GM12878 (cell line): ENCODE results near the gene FTO. TPM values are rescaled to one million over a fixed set of nuclear protein-coding genes. Genes with fewer than 3 reads are reported as not detected.

ENCODE experiments used
- ATAC-seq: fragments of 200-7000 bp; cut with Tn5 transposase; 3 replicates; pipeline ENCODE4 v1.9.1; 2020; ENCODE audit warnings: mild to moderate bottlenecking, moderate library complexity
- BruUV-seq: library from RNA; stranded (reverse); fragments of 400-500 nt; replicated peaks from 2 replicates; lab custom pipeline; 2021; lab: Mats Ljungman, UMichigan
- CTCF ChIA-PET: fragments of 300-600 bp; sonication (Branson Sonifier 250); formaldehyde crosslinking; extraction: SDS; loops from one replicate; lab custom pipeline; 2021; ENCODE audit warnings: inconsistent platforms; lab: Yijun Ruan, JAX
- POLR2A ChIA-PET: fragments of 350-600 bp; formaldehyde crosslinking; extraction: SDS; loops from one replicate; lab custom pipeline; 2021; ENCODE audit warnings: inconsistent platforms; lab: Charles Lee
- RAD21 ChIA-PET: fragments of 300-600 bp; sonication (Branson Sonifier 250); formaldehyde crosslinking; loops from one replicate; lab custom pipeline; 2023; ENCODE audit warnings: antibody characterized with exemption; ENCODE audit not compliant: unreplicated experiment; lab: Charles Lee
- SMC1A ChIA-PET: fragments of 300-600 bp; sonication (Branson Sonifier 250); formaldehyde crosslinking; loops from one replicate; lab custom pipeline; 2023; ENCODE audit not compliant: unreplicated experiment, uncharacterized antibody; lab: Charles Lee
- DNase-seq: peaks from one replicate; pipeline ENCODE4 v3.0.0-alpha.2; 2011; ENCODE audit warnings: low read depth, low spot score
- FAIRE-seq: peaks from 3 replicates; lab custom pipeline; 2011; peaks lifted over from hg19 to GRCh38; lab: Jason Lieb, UNC
- H2AFZ ChIP-seq: 2 replicates; pipeline ENCODE4 v1.6.0; 2011; ENCODE audit warnings: low read depth, low read length, control low read depth; ENCODE audit not compliant: control insufficient read depth
- H3K27ac ChIP-seq: 2 replicates; pipeline ENCODE4 v1.5.1; 2011; ENCODE audit warnings: control low read depth; ENCODE audit not compliant: control insufficient read depth, insufficient read depth
- H3K27me3 ChIP-seq, 2 experiments: replicated peaks in 1 of 2; 2 replicates each; pipeline versions ENCODE4 v1.6.0 to v1.6.1; 2011; ENCODE audit warnings: low read length in 1 of 2; ENCODE audit not compliant: control insufficient read depth in 2 of 2, insufficient read depth in 2 of 2
- H3K36me3 ChIP-seq, 2 experiments: 2 replicates each; pipeline ENCODE4 v1.5.1; 2011; ENCODE audit warnings: low read length in 1 of 2; ENCODE audit not compliant: control insufficient read depth in 2 of 2, insufficient read depth in 2 of 2
- H3K4me1 ChIP-seq: 2 replicates; pipeline ENCODE4 v1.6.1; 2011; ENCODE audit warnings: mild to moderate bottlenecking, low read length, moderate library complexity, mixed read lengths; ENCODE audit not compliant: control insufficient read depth, insufficient read depth
- H3K4me2 ChIP-seq: 2 replicates; pipeline ENCODE4 v1.6.0; 2011; ENCODE audit warnings: control low read depth; ENCODE audit not compliant: control insufficient read depth, insufficient read depth
- H3K4me3 ChIP-seq: fragments of 200-600 bp; sonication (generic); 2 replicates; pipeline ENCODE4 v1.5.1; 2016
- H3K79me2 ChIP-seq: 2 replicates; pipeline ENCODE4 v1.6.0; 2011; ENCODE audit warnings: low read length; ENCODE audit not compliant: control insufficient read depth, insufficient read depth
- H3K9ac ChIP-seq: 2 replicates; pipeline ENCODE4 v1.8.0; 2011; ENCODE audit warnings: low read length, control low read depth, mixed read lengths; ENCODE audit not compliant: control insufficient read depth, insufficient read depth
- H3K9me3 ChIP-seq: replicated peaks from 3 replicates; pipeline ENCODE4 v1.5.1; 2011; ENCODE audit warnings: mild to moderate bottlenecking, low read length; ENCODE audit not compliant: control insufficient read depth, insufficient read depth
- H4K20me1 ChIP-seq: 2 replicates; pipeline ENCODE4 v1.6.0; 2011; ENCODE audit not compliant: control insufficient read depth, insufficient read depth
- BACH1 ChIP-seq: fragments of 450-650 bp; IDR thresholded peaks from 2 replicates; pipeline ENCODE4 v1.6.1; 2017; ENCODE audit warnings: mild to moderate bottlenecking, borderline replicate concordance
- CTCF ChIP-seq, 3 experiments: IDR thresholded peaks in 2 of 3; conservative IDR thresholded peaks in 1 of 3; 2 replicates each; pipeline ENCODE4 v1.5.1; 2011; ENCODE audit warnings: low read depth in 3 of 3, low read length in 3 of 3, mild to moderate bottlenecking in 3 of 3, control low read depth in 2 of 3, moderate library complexity in 2 of 3, inconsistent platforms in 1 of 3, mixed read lengths in 1 of 3; ENCODE audit not compliant: control insufficient read depth in 2 of 3, insufficient read depth in 1 of 3; ENCODE audit errors: extremely low read depth in 1 of 3
- DPF2 ChIP-seq: fragments of 450-650 bp; IDR thresholded peaks from 2 replicates; pipeline ENCODE4 v1.6.1; 2017; ENCODE audit warnings: mild to moderate bottlenecking
- HDAC2 ChIP-seq: fragments of 200-600 bp; sonication (generic); IDR thresholded peaks from 2 replicates; pipeline ENCODE4 v1.6.1; 2017
- KAT2A ChIP-seq: conservative IDR thresholded peaks from 2 replicates; pipeline ENCODE4 v1.6.1; 2011; ENCODE audit warnings: low read depth, low read length; ENCODE audit not compliant: control insufficient read depth
- MYC ChIP-seq: IDR thresholded peaks from 2 replicates; pipeline ENCODE4 v1.6.1; 2011; ENCODE audit warnings: mild to moderate bottlenecking, low read length, moderate library complexity, inconsistent platforms; ENCODE audit not compliant: insufficient read depth, insufficient replicate concordance, insufficient read length, severe bottlenecking
- NFIC ChIP-seq: IDR thresholded peaks from 2 replicates; pipeline ENCODE4 v1.6.1; 2012; ENCODE audit warnings: low read depth, mild to moderate bottlenecking, inconsistent platforms, low read length, moderate library complexity
- NRF1 ChIP-seq: conservative IDR thresholded peaks from 2 replicates; pipeline ENCODE4 v1.6.1; 2011; ENCODE audit warnings: mild to moderate bottlenecking, low read depth, low read length, improper control_type of control experiment
- PAX5 ChIP-seq: IDR thresholded peaks from 2 replicates; pipeline ENCODE4 v1.6.1; 2011; ENCODE audit warnings: low read depth, low read length, borderline replicate concordance
- SIX5 ChIP-seq: IDR thresholded peaks from 2 replicates; pipeline ENCODE4 v1.6.1; 2011; ENCODE audit warnings: mild to moderate bottlenecking, low read depth, low read length, moderate library complexity; ENCODE audit not compliant: severe bottlenecking
- SREBF2 ChIP-seq: IDR thresholded peaks from 2 replicates; pipeline ENCODE4 v1.6.1; 2012; ENCODE audit warnings: mild to moderate bottlenecking, low read length
- YY1 ChIP-seq: IDR thresholded peaks from 2 replicates; pipeline ENCODE4 v1.6.1; 2011; ENCODE audit warnings: low read depth, mild to moderate bottlenecking, low read length
- ZBTB40 ChIP-seq: fragments of 450-650 bp; IDR thresholded peaks from 2 replicates; pipeline ENCODE4 v1.6.1; 2016; ENCODE audit warnings: mild to moderate bottlenecking, moderate library complexity, borderline replicate concordance
- ZNF622 ChIP-seq: fragments of 450-650 bp; IDR thresholded peaks from 2 replicates; pipeline ENCODE4 v1.6.1; 2017; ENCODE audit warnings: mild to moderate bottlenecking, inconsistent platforms
- WGBS: methylation state at CpG from one replicate; pipeline ENCODE4 v1.1.6; 2016; ENCODE audit warnings: low lambda C conversion rate; ENCODE audit not compliant: insufficient replicate concordance, insufficient coverage; ENCODE audit errors: missing lambda C conversion rate; 5-methylcytosine and 5-hydroxymethylcytosine counted together
- in situ Hi-C: fragments of 300-500 bp; cut with MboI; formaldehyde crosslinking; loops from 9 replicates; pipeline ENCODE4 v1.14.3; 2018; ENCODE audit warnings: mixed read lengths
- intact Hi-C: fragments of 100-400 bp; cut with micrococcal nuclease; formaldehyde crosslinking; loops from one replicate; pipeline ENCODE4 v1.14.2; 2022; ENCODE audit not compliant: unreplicated experiment
- polyA plus RNA-seq, 11 experiments: library from polyadenylated mRNA; depleted of rRNA in 4 of 11; unstranded in 6 of 11; stranded (reverse) in 5 of 11; fragments of >200 nt; fragmentation: Nextera tagmentation in 4 of 11; fragmentation: Illumina TruSeq in 1 of 11; extraction: Ambion mirVana in 4 of 11; extraction: Trizol in 1 of 11; gene quantifications; 1 replicate in 1 of 11; 2 replicates in 10 of 11; pipeline versions ENCODE4 v1.2.1 to v1.2.3, GENCODE V29; 2011 to 2016; ENCODE audit warnings: inconsistent platforms in 2 of 11, missing spikeins in 2 of 11, low read depth in 1 of 11
- total RNA-seq, 4 experiments: library from RNA; depleted of rRNA in 3 of 4; stranded (reverse); fragments of >200 nt in 3 of 4; fragmentation: Illumina TruSeq in 1 of 4; extraction: Trizol in 1 of 4; gene quantifications; 2 replicates each; pipeline versions ENCODE4 v1.2.1 to v1.2.3, GENCODE V29; 2013 to 2021

The FTO gene
- total and polyA plus RNA-seq, 10 of the 15 experiments (the other 5 are each of a cell fraction or from before 2014, with no cell fraction given), result 20.1 to 55.0 (median 47.0) TPM

GRCh38 chr16:53736297-53736696, 32.3 kb downstream of the FTO start:
- H3K79me2 ChIP-seq, result no peaks in the 10 kb centered on the region
- no peaks in the 10 kb centered on the region for H3K27me3 ChIP-seq
- no peak overlapping the region for H3K9ac ChIP-seq
- ChIA-PET SMC1A (interaction anchor here (1.4 to 2.0 kb wide), 2 partner anchors 9 to 20 kb away, joined by 3 to 4 read pairs; no protein-coding TSS in a partner anchor), POLR2A (no interaction called here), RAD21 (no interaction called here), CTCF (interaction anchor here (2.5 kb wide), 1 partner anchor 7 kb away, joined by 13 read pairs; no protein-coding TSS in a partner anchor)
- no peak overlapping the region for H2AFZ ChIP-seq
- 65% methylated on average over 3 of the region's 3 CpGs for WGBS
- H3K27ac ChIP-seq, result no peak overlapping the region
- TF ChIP-seq PAX5, result no peak
- no peak for TF ChIP-seq SREBF2
- no peak for TF ChIP-seq NRF1
- no peak for TF ChIP-seq DPF2
- TF ChIP-seq BACH1, result no peak
- no peak for TF ChIP-seq MYC
- no peak for TF ChIP-seq SIX5
- no peak for TF ChIP-seq YY1
- no peak for TF ChIP-seq ZNF622
- H3K4me1 ChIP-seq, result no peaks in the 10 kb centered on the region
- intact Hi-C loops, result no loop called here
- BruUV-seq, result no TSS peak
- no peaks in the 10 kb centered on the region for H3K36me3 ChIP-seq
- H3K9me3 ChIP-seq, result no peaks in the 10 kb centered on the region
- H3K4me3 ChIP-seq, result no peak overlapping the region
- ATAC-seq (no peak), FAIRE-seq (no peak), DNase-seq (no peak)
- no peaks in the 10 kb centered on the region; the same call in 1 of the 2 replicates for H4K20me1 ChIP-seq
- H3K4me2 ChIP-seq, result no peak overlapping the region
- in situ Hi-C loops, result no loop called here

GRCh38 chr16:53737552-53737951, 33.6 kb downstream of the FTO start:
- Histone ChIP-seq H3K36me3 (no peaks in the 10 kb centered on the region), H3K27me3 (no peaks in the 10 kb centered on the region), H3K27ac (no peak overlapping the region), H3K4me1 (no peaks in the 10 kb centered on the region), H3K9ac (no peak overlapping the region), H3K4me3 (no peak overlapping the region), H2AFZ (no peak overlapping the region), H3K79me2 (no peaks in the 10 kb centered on the region), H3K4me2 (no peak overlapping the region), H3K9me3 (no peaks in the 10 kb centered on the region), H4K20me1 (no peaks in the 10 kb centered on the region; the same call in 1 of the 2 replicates)
- BruUV-seq, result no TSS peak
- intact Hi-C loops, result no loop called here
- DNase-seq, result no peak
- RAD21 ChIA-PET, result no interaction called here
- CTCF ChIA-PET, result no interaction called here
- 98% methylated on average over 5 of the region's 5 CpGs for WGBS
- in situ Hi-C loops, result no loop called here
- FAIRE-seq, result no peak
- POLR2A ChIA-PET, result no interaction called here
- no peak for ATAC-seq
- SMC1A ChIA-PET, result no interaction called here
- no peak for TF ChIP-seq NFIC
- no peak for TF ChIP-seq SIX5
- no peak for TF ChIP-seq CTCF (IDR thresholded peaks at IDR 0.05 in 2 of 3, conservative IDR thresholded peaks at IDR 0.05 in 1 of 3; ENCODE audit: control insufficient read depth in 2 of 3, extremely low read depth in 1 of 3, insufficient read depth in 1 of 3, low read depth in 3 of 3, low read length in 3 of 3)
- no peak for TF ChIP-seq HDAC2
- no peak for TF ChIP-seq ZBTB40
- TF ChIP-seq KAT2A, result no peak
